SK-N-SH treated with all-trans-retinoic acid at 6 μM for 48 hours (cell line): ENCODE data around the gene PEX1.

Source experiments
- ARNTL ChIP-seq: fragments of 450-650 bp; formaldehyde crosslinking; IDR thresholded peaks from 2 replicates; pipeline ENCODE4 v1.5.0; 2020; ENCODE audit warnings: low read depth, mild to moderate bottlenecking, moderate library complexity, borderline replicate concordance
- CSDC2 ChIP-seq: fragments of 250-450 bp; sonication (Bioruptor Pico); IDR thresholded peaks from 2 replicates; pipeline ENCODE4 v1.5.0; 2020; ENCODE audit warnings: mild to moderate bottlenecking, moderate library complexity
- ISL1 ChIP-seq: fragments of 250-450 bp; sonication (Bioruptor Pico); IDR thresholded peaks from 2 replicates; pipeline ENCODE4 v2.1.2; 2022; ENCODE audit warnings: mild to moderate bottlenecking, moderate library complexity
- OSR1 ChIP-seq: fragments of 250-450 bp; sonication (Bioruptor Pico); IDR thresholded peaks from 2 replicates; pipeline ENCODE4 v1.8.0; 2022; ENCODE audit warnings: moderate library complexity, mild to moderate bottlenecking, inconsistent platforms
- RARB ChIP-seq: fragments of 250-450 bp; sonication (Bioruptor Pico); IDR thresholded peaks from 2 replicates; pipeline ENCODE4 v1.8.0; 2021; ENCODE audit warnings: mild to moderate bottlenecking, moderate library complexity
- TCF4 ChIP-seq: fragments of 250-450 bp; sonication (Bioruptor Pico); IDR thresholded peaks from 2 replicates; pipeline ENCODE4 v1.8.0; 2021; ENCODE audit warnings: mild to moderate bottlenecking, moderate library complexity, borderline replicate concordance
- ZFP30 ChIP-seq: fragments of 450-650 bp; formaldehyde crosslinking; IDR thresholded peaks from 2 replicates; pipeline ENCODE4 v1.5.0; 2022; ENCODE audit warnings: mild to moderate bottlenecking, moderate library complexity
- ZNF565 ChIP-seq: fragments of 450-650 bp; formaldehyde crosslinking; conservative IDR thresholded peaks from 2 replicates; pipeline ENCODE4 v1.5.0; 2020; ENCODE audit warnings: low read depth, mild to moderate bottlenecking, moderate library complexity
- TF ChIP-seq, protein P1 (sequence below): fragments of 250-450 bp; sonication (Bioruptor Pico); IDR thresholded peaks from 2 replicates; pipeline ENCODE4 v1.8.0; 2020; ENCODE audit warnings: mild to moderate bottlenecking, moderate library complexity, borderline replicate concordance

DNA sequence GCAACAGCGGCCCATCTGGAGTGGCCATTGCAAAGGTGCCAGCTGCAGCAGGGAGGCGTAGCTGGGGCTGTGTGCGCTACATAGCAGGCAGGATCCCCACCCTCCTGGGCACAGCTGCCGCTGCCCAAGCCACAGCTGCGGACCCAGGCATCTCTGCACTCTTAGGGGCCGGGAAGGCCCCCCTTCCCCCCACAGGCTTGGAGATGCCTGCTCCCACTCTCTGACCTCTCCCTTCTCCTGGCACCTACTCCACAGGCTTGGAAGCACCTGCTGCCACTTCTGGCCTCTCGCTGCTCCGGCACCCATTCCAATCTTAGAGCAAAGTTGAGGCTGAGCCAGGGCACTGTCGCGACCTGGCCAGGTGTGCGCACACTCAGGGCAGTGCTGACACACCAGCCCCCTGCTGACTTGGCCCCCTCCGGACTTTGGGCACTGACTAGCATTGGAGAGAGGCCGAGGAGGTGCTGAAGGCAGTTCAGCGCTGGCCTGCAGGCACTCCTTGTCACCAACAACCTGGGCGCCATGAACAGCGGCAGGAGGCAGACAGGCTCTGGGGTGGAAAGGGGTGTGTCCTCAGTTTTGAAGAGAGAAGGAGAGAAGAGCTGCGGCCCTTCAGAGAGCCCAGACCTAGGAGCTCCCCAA, 18.7 kb upstream of the PEX1 start:
- TF ChIP-seq ZFP30 (no peak), TCF4 (CRISPR knock-in tag) (no peak), RARB (CRISPR knock-in tag) (no peak), ISL1 (CRISPR knock-in tag) (no peak), OSR1 (CRISPR knock-in tag) (no peak), ARNTL (CRISPR knock-in tag) (no peak), ZNF565 (CRISPR knock-in tag) (no peak), CSDC2 (no peak)
- TF ChIP-seq, protein P1, sequence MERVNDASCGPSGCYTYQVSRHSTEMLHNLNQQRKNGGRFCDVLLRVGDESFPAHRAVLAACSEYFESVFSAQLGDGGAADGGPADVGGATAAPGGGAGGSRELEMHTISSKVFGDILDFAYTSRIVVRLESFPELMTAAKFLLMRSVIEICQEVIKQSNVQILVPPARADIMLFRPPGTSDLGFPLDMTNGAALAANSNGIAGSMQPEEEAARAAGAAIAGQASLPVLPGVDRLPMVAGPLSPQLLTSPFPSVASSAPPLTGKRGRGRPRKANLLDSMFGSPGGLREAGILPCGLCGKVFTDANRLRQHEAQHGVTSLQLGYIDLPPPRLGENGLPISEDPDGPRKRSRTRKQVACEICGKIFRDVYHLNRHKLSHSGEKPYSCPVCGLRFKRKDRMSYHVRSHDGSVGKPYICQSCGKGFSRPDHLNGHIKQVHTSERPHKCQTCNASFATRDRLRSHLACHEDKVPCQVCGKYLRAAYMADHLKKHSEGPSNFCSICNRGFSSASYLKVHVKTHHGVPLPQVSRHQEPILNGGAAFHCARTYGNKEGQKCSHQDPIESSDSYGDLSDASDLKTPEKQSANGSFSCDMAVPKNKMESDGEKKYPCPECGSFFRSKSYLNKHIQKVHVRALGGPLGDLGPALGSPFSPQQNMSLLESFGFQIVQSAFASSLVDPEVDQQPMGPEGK (CRISPR knock-in tag) = no peak
